Common myeloid progenitor, CD34-positive (primary cell): ENCODE measurements around the gene ZCCHC7.

ENCODE experiments used
- CTCF ChIA-PET: fragments of 350-600 bp; sonication (Branson Sonifier 250); formaldehyde crosslinking; loops from one replicate; lab custom pipeline; 2021; ENCODE audit warnings: antibody characterized with exemption; lab: Charles Lee
- POLR2A ChIA-PET: fragments of 350-600 bp; sonication (Branson Sonifier 250); formaldehyde crosslinking; loops from one replicate; lab custom pipeline; 2021; ENCODE audit warnings: antibody characterized with exemption; lab: Charles Lee
- DNase-seq, 3 donors: peaks; one replicate each; pipeline versions ENCODE4 v3.0.0 to v3.0.0-alpha.2; 2013
- H3K27ac ChIP-seq, 2 experiments: 1 replicate in 1 of 2; 2 replicates in 1 of 2; pipeline ENCODE4 v1.7.0; 2013; ENCODE audit warnings: inconsistent platforms in 2 of 2, low read length in 2 of 2, mild to moderate bottlenecking in 2 of 2, low read depth in 1 of 2, moderate library complexity in 1 of 2; ENCODE audit not compliant: severe bottlenecking in 2 of 2, insufficient read depth in 1 of 2, poor library complexity in 1 of 2
- H3K27me3 ChIP-seq, 5 experiments: replicated peaks in 2 of 5; 1 replicate in 3 of 5; 2 replicates in 2 of 5; pipeline versions ENCODE4 v1.6.1 to v1.7.0; 2013; ENCODE audit warnings: low read length in 4 of 5, mild to moderate bottlenecking in 2 of 5, moderate library complexity in 2 of 5, inconsistent platforms in 1 of 5; ENCODE audit not compliant: insufficient read depth in 5 of 5, control insufficient read depth in 4 of 5
- H3K36me3 ChIP-seq, 4 experiments: 1 replicate in 2 of 4; 2 replicates in 2 of 4; pipeline versions ENCODE4 v1.6.1 to v1.7.0; 2013; ENCODE audit warnings: low read length in 3 of 4, control low read depth in 1 of 4, mild to moderate bottlenecking in 1 of 4; ENCODE audit not compliant: control insufficient read depth in 4 of 4, insufficient read depth in 4 of 4
- H3K4me1 ChIP-seq, 4 experiments: 1 replicate in 3 of 4; 2 replicates in 1 of 4; pipeline versions ENCODE4 v1.6.1 to v1.7.1; 2013; ENCODE audit warnings: low read length in 3 of 4, mild to moderate bottlenecking in 3 of 4, control low read depth in 1 of 4, inconsistent platforms in 1 of 4, moderate library complexity in 1 of 4; ENCODE audit not compliant: control insufficient read depth in 4 of 4, insufficient read depth in 4 of 4; ENCODE audit errors: control extremely low read depth in 1 of 4
- H3K4me3 ChIP-seq, 7 experiments: 1 replicate in 4 of 7; 2 replicates in 3 of 7; pipeline versions ENCODE4 v1.5.1 to v1.7.0; 2013; ENCODE audit warnings: mild to moderate bottlenecking in 7 of 7, low read length in 6 of 7, moderate library complexity in 6 of 7, inconsistent platforms in 2 of 7, low read depth in 2 of 7, control low read depth in 1 of 7; ENCODE audit not compliant: insufficient read depth in 4 of 7, control insufficient read depth in 1 of 7; ENCODE audit errors: extremely low read depth in 1 of 7
- H3K9me3 ChIP-seq, 5 experiments: 1 replicate in 4 of 5; 2 replicates in 1 of 5; pipeline versions ENCODE4 v1.6.1 to v1.7.1; 2013; ENCODE audit warnings: low read length in 4 of 5, mild to moderate bottlenecking in 2 of 5, inconsistent platforms in 1 of 5, low read depth in 1 of 5, moderate library complexity in 1 of 5; ENCODE audit not compliant: control insufficient read depth in 4 of 5, insufficient read depth in 2 of 5; ENCODE audit errors: control extremely low read depth in 1 of 5
- WGBS: methylation state at CpG from one replicate; pipeline ENCODE4 v1.1.5; 2013; ENCODE audit not compliant: insufficient coverage; 5-methylcytosine and 5-hydroxymethylcytosine counted together

ZCCHC7 gene

DNA sequence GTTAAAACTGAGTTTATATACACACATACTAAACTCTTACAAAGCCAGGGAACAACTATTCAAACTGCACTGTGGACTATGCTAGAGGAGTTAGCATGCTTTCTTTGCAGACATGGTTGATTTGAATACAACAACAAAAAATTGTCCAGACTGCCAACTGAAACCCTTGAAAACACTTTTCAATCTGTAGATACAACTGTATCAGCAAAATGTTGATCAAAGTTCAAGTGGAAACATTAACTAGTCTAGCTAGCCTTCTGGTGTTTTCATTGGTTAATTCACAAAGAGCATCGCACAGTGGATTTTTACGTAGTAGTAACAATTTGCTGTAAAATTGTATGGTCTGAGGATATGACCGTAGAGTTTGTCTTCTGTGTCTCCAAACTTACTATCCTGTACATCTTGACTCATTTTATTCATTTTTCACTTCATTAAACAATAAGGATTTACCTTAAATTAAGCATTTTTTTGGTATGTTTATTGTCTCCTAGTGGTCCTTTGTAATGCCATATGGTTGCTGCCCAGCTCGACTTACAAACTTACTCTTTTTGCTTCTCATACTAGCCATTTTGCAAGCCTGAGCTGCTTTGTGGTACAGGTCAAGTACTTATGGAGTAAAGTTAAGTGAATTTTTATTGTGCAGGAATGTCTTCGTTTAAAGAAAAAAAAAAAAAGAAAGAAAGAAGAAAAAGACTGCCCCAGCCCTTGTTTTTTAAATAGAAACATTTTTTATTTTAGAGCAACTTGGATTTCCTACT lies 123.4 kb downstream of the ZCCHC7 start:
- Histone ChIP-seq H3K9me3 (no peaks in the 10 kb centered on the region), H3K4me1 (no peaks in the 10 kb centered on the region), H3K4me3 (no peak overlapping the region), H3K27me3 (no peaks in the 10 kb centered on the region), H3K27ac (no peak overlapping the region), H3K36me3 (peaks cover 0 to 3% (median 0%) of the 10 kb centered on the region in 4 experiments)
- whole genome bisulfite sequencing = no CpG with 5 or more reads among the region's 5 CpGs
- no peak for DNase-seq
- CTCF ChIA-PET = no interaction called here
- POLR2A ChIA-PET = interaction anchor here (0.6 kb wide), 1 partner anchor 12 kb away, joined by 4 read pairs; no protein-coding TSS in a partner anchor

DNA sequence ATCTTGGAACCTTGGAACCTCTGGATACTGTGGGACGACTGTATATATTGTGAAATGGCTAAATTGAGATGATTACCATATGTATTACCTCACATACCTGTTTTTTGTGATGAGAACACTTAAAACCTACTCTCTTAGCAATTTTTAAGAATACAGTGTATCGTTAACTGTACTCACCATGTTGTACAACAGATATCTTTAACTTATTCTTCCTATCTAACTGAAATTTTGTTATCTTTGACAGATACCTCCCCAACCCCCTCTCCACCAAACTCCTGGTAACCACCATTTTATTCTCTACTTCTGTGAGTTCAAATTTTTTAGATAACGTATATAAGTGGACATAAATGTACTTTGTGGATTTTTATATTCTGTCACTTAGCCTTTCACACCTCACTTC lies 126.5 kb downstream of the ZCCHC7 start:
- no peak for DNase-seq
- Histone ChIP-seq H3K27me3 (no peaks in the 10 kb centered on the region), H3K36me3 (peaks cover 4 to 9% (median 7%) of the 10 kb centered on the region in 4 experiments), H3K27ac (no peak overlapping the region), H3K4me1 (no peaks in the 10 kb centered on the region), H3K9me3 (no peaks in the 10 kb centered on the region), H3K4me3 (no peak overlapping the region)
- ChIA-PET POLR2A (no interaction called here), CTCF (no interaction called here)
- WGBS = 100% methylated on average over 1 of the region's 3 CpGs

DNA sequence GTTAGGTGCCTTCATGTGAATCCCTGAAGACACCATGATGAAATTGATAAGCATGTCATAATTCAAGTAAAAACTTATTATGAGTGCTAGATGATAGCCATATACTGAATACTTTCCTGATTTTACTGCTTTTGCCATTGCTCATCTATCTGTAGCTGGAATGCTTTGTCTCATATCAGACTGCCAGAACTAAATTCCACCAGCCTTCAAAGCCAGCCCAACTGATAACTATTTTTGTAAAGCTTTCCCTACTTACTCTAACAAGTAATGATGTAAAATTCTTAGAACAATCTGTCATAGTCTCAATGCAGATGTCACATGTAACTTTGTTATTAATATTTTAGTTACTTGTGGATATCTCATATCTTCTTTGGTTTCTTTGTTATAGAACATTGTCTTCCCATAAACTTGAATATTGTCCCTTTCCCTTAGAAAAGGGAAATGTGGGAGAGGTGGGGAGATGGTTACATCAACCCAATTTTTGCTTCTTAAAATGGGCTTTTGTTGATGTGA lies 128.3 kb downstream of the ZCCHC7 start:
- Histone ChIP-seq H3K27ac (no peak overlapping the region), H3K36me3 (peaks cover 4 to 8% (median 6%) of the 10 kb centered on the region in 4 experiments), H3K9me3 (peaks cover 0 to 4% (median 0%) of the 10 kb centered on the region in 5 experiments), H3K4me3 (no peak overlapping the region), H3K27me3 (no peaks in the 10 kb centered on the region), H3K4me1 (no peaks in the 10 kb centered on the region)
- no peak for DNase-seq
- POLR2A ChIA-PET = no interaction called here
- CTCF ChIA-PET = no interaction called here

DNA sequence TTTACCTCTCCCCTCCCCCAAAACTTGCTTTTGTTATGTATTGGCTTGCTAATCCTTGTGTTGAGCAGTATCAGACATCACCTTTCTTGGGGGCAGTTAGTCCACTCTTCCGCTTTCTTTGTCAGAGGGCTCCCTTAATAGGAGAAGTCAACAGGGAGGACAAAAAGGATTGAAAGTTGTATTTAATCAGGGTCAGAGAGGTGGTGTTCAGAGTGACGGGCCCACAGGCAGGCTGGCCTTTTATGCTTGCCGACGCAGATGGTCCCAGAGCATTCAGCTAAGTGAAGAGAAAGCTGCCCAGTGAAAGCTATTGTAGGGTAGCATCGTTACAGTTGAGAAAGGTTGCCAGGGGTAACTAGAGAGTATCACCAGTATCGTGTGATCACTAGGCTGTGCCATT lies 131.1 kb downstream of the ZCCHC7 start:
- CTCF ChIA-PET = interaction anchor here (1.6 kb wide), 1 partner anchor 23 kb away, joined by 4 read pairs; no protein-coding TSS in a partner anchor

DNA sequence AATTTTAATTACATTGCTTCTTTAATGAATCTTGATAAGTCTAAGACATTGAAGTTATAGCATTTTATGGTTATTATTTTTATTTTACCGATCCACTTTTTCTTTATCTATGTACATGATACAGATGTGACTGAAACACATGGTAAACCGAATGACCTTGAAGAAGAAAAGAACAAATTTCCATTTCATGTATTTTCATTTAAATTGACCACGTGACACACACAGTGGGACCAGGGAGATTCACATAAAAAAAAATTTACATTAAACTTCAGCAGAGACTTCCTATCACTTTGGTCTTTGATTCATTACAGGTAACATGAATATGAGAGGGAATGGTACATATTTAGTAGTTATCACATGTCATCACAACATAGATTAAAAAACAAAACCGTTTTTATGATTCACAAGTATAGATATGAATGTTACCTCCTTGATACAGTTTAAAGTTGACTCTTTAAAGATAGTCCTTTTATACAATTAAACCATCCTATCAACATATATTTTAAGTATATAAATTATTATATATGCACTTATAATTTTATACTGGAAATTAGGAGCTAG lies 133.1 kb downstream of the ZCCHC7 start:
- CTCF ChIA-PET = no interaction called here
- Histone ChIP-seq H3K27ac (no peak overlapping the region), H3K36me3 (peaks cover 6 to 10% (median 8%) of the 10 kb centered on the region in 4 experiments), H3K4me1 (no peaks in the 10 kb centered on the region), H3K27me3 (no peaks in the 10 kb centered on the region), H3K9me3 (peaks cover 0 to 4% (median 0%) of the 10 kb centered on the region in 5 experiments), H3K4me3 (no peak overlapping the region)
- POLR2A ChIA-PET = no interaction called here
- DNase-seq = no peak
- WGBS = no CpG with 5 or more reads among the region's 4 CpGs

More for the DNA sequence above, 131.1 kb downstream of the ZCCHC7 start:
- no peak for DNase-seq
- Histone ChIP-seq H3K27me3 (no peaks in the 10 kb centered on the region), H3K9me3 (peaks cover 0 to 4% (median 0%) of the 10 kb centered on the region in 5 experiments), H3K27ac (no peak overlapping the region), H3K36me3 (peaks cover 6 to 10% (median 8%) of the 10 kb centered on the region in 4 experiments), H3K4me1 (no peaks in the 10 kb centered on the region), H3K4me3 (no peak overlapping the region)
- WGBS = 93% methylated on average over 3 of the region's 6 CpGs
- POLR2A ChIA-PET = no interaction called here

DNA sequence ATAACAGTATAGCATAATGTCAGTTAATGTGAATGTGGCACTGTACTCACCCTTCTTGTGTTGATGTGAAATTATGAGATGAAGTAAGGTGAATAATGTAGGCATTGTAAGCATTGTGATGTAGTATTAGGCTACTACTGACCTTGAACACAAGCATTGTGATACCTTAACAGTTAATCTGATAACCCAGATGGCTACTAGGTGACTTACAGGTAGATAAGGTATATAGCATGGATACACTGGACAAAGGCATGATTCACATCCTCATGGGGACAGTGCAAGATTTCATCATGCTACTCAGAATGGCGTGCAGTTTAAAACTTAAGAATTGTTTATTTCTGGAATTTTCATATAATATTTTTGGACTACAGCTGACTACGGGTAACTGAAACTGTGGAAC lies 134.8 kb downstream of the ZCCHC7 start:
- WGBS = no CpG with 5 or more reads among the region's 2 CpGs
- peaks cover 0 to 4% (median 0%) of the 10 kb centered on the region in 5 experiments for H3K9me3 ChIP-seq
- POLR2A ChIA-PET = interaction anchor here (0.6 kb wide), 1 partner anchor 11 kb away, joined by 4 read pairs; no protein-coding TSS in a partner anchor
- H3K4me3 ChIP-seq = no peak overlapping the region
- H3K27ac ChIP-seq = no peak overlapping the region
- CTCF ChIA-PET = interaction anchor here (1.4 kb wide), 1 partner anchor 28 kb away, joined by 3 read pairs; no protein-coding TSS in a partner anchor
- DNase-seq = no peak
- peaks cover 2 to 13% (median 4%) of the 10 kb centered on the region in 4 experiments for H3K36me3 ChIP-seq
- no peaks in the 10 kb centered on the region for H3K27me3 ChIP-seq
- no peaks in the 10 kb centered on the region for H3K4me1 ChIP-seq
